ENCODE data around the gene UBR4. TPM values are rescaled to one million over a fixed set of nuclear protein-coding genes. Genes with fewer than 3 reads are reported as not detected.
A peak's percentile ranks its signal among the peaks of the same experiment; 100 is the strongest.

The UBR4 gene
- total RNA-seq, 6 experiments from 2014 or later: 73.0 to 132 (median 90.1) TPM

DNA sequence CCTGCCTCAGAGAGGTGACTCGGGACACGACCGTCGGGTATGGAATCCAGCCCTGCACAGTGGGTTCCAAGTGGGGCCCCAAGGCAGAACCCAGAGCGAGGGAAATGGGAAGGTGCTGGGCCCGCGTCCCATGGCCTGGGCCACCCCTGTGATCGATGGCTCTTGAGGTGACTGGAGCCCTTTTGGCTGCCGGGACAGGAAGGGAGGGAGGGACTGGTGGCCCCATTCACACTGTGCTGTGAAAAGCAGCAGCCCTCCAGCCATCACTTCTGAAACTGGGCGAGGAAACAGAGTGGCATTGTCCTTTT is 143.2 kb downstream of the UBR4 start:
- H3K27ac ChIP-seq: peak overlapping the region; percentile 85 to 96 (median 87)

DNA sequence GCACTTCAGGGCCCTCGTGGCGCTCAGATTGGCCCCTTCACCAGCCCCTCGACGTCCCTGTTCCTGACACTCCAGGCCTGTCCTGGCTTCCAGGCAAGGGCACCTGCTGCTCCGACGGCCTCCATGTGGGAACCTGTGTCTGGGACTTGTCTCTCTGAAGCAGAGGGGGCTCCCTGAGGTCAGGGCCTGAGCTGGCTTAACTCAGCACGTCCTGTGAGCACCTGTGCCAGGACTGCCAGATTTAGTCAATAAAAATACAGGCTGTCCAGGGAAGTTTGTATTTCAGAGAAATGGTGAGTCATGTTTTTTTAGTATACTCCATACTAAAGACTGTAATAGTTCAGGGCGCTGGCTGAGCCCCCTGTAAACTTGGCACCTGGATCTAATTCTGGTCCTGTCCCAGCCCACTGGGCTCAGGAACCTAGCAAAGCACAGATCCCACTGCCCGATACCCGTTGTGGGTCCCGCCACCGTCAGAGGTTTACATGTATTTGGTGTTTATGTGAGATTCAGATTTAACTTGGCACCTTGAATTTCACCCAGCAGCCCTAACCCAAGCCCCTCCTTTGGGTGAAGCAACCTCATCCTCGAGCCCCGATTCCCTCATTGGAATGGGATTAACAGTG is 143.7 kb downstream of the UBR4 start:
- intact Hi-C loops (cut with DNase I): loop anchor here in 1 of 2 donors (5.0 kb wide), 1 partner anchor 54 kb away; no protein-coding TSS in a partner anchor

More for the DNA sequence above, 143.2 kb downstream of the UBR4 start:
- Histone ChIP-seq H3K27me3 (no peaks in the 10 kb centered on the region), H3K4me1 (peaks cover 0 to 64% (median 30%) of the 10 kb centered on the region in 4 donors), H3K9me3 (no peaks in the 10 kb centered on the region), H3K4me3 (no peak overlapping the region), H3K36me3 (no peaks in the 10 kb centered on the region)
- TF ChIP-seq, protein P1, sequence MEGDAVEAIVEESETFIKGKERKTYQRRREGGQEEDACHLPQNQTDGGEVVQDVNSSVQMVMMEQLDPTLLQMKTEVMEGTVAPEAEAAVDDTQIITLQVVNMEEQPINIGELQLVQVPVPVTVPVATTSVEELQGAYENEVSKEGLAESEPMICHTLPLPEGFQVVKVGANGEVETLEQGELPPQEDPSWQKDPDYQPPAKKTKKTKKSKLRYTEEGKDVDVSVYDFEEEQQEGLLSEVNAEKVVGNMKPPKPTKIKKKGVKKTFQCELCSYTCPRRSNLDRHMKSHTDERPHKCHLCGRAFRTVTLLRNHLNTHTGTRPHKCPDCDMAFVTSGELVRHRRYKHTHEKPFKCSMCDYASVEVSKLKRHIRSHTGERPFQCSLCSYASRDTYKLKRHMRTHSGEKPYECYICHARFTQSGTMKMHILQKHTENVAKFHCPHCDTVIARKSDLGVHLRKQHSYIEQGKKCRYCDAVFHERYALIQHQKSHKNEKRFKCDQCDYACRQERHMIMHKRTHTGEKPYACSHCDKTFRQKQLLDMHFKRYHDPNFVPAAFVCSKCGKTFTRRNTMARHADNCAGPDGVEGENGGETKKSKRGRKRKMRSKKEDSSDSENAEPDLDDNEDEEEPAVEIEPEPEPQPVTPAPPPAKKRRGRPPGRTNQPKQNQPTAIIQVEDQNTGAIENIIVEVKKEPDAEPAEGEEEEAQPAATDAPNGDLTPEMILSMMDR (IDR thresholded peaks at IDR 0.05): no peak
- no peak for TF ChIP-seq POLR2A (IDR thresholded peaks at IDR 0.05)
- ATAC-seq (peak in 2 of 4 donors; percentile 29 to 34), DNase-seq (peak in 1 of 3 donors; percentile 72)
- 35% methylated on average over 5 of the region's 10 CpGs for WGBS (ENCODE audit: insufficient coverage, low coverage, low lambda C conversion rate, missing lambda C conversion rate)
- intact Hi-C loops (cut with DNase I): loop anchor here in 1 of 2 donors (5.0 kb wide), 1 partner anchor 55 kb away; no protein-coding TSS in a partner anchor

DNA sequence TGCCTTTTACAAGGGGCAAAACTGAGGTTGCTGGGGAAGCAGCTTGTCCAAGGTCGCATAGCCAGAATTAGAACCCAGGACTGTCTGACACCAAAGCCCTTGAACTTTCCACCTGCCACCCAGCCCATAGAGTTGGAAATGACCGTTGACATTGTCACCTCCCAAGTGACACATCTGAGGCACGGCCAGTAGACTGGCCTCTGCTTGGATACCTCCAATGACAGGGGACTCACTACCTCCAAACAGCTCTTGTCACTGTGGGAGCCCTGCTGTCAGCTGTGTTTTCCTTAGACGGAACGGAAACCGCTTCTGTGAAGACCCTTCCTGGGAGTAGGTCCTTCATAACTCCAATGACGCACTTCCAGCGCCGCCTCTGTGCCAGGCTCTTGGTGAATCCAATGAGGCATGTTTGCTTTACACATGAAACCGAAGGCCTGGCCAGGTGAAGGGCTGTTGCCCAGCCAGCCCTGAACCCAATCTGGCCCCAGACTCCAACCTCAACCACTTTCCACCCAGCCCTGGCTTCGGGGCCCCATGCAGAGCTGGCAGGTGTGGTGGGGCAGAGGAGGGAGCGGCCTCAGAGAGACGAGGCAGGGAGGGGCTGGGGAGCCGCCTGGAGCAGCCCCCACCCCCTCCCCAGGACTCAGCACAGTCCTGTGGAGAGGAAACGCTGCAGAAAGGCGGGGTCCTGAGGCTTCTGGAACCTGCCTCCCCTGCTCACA is 144.4 kb downstream of the UBR4 start:
- Histone ChIP-seq H3K4me1 (peaks cover 0 to 64% (median 30%) of the 10 kb centered on the region in 4 donors), H3K36me3 (no peaks in the 10 kb centered on the region), H3K27me3 (no peaks in the 10 kb centered on the region), H3K27ac (peak overlapping the region; percentile 85 to 96 (median 87)), H3K9me3 (no peaks in the 10 kb centered on the region), H3K4me3 (no peak overlapping the region)
- intact Hi-C loops (cut with DNase I): loop anchor here in 1 of 2 donors (5.0 kb wide), 1 partner anchor 53 kb away; no protein-coding TSS in a partner anchor
- 40% methylated on average over 2 of the region's 16 CpGs for WGBS (ENCODE audit: insufficient coverage, low coverage, low lambda C conversion rate, missing lambda C conversion rate)
- DNase-seq (peak; percentile 79 to 94 (median 92)), ATAC-seq (peak; percentile 46 to 59 (median 57))
- TF ChIP-seq POLR2A (IDR thresholded peaks at IDR 0.05): peak; percentile 24
- TF ChIP-seq, protein P1 (IDR thresholded peaks at IDR 0.05): no peak

More for the DNA sequence above, 143.7 kb downstream of the UBR4 start:
- Histone ChIP-seq H3K4me3 (no peak overlapping the region), H3K4me1 (peaks cover 0 to 64% (median 30%) of the 10 kb centered on the region in 4 donors), H3K27ac (peak overlapping the region; percentile 85 to 96 (median 87)), H3K27me3 (no peaks in the 10 kb centered on the region), H3K9me3 (no peaks in the 10 kb centered on the region), H3K36me3 (no peaks in the 10 kb centered on the region)
- 32% methylated on average over 12 of the region's 14 CpGs for WGBS (ENCODE audit: insufficient coverage, low coverage, low lambda C conversion rate, missing lambda C conversion rate)
- DNase-seq (peak; percentile 75 to 80 (median 80)), ATAC-seq (peak; percentile 44 to 64 (median 53))
- TF ChIP-seq, protein P1 (IDR thresholded peaks at IDR 0.05): no peak
- no peak for TF ChIP-seq POLR2A (IDR thresholded peaks at IDR 0.05)

DNA sequence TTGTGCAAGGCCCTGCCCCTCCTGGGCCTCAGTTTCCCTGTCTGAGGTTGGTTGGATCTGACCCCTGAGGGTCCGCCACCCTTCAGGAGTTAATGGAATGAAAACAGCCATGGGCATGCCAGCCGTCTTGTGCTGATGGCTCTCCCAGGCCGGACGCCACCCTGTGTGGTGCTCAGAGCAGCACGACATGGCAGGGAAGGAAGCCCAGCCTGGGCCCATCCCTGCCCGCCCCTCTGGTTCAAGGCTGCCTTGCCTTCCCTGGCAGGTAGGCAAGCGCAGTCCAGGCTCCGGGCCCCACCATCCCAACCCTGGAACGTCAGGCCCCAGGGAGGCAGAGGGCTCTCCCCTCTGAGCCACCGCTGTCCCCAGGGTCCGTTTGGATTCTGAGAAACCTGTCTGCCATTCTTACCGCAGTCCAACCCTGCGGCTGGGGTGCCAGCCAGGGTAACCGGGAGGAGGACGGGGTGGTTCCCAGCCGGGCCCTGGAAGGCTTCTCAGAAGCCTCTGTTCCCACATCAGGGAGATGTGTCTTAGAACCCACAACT is 145.1 kb downstream of the UBR4 start:
- H3K4me3 ChIP-seq: no peak overlapping the region
- TF ChIP-seq POLR2A (IDR thresholded peaks at IDR 0.05): no peak
- H3K4me1 ChIP-seq: peaks cover 0 to 56% (median 26%) of the 10 kb centered on the region in 4 donors
- peak overlapping the region; percentile 85 to 96 (median 87) for H3K27ac ChIP-seq
- H3K36me3 ChIP-seq: no peaks in the 10 kb centered on the region
- WGBS (ENCODE audit: insufficient coverage, low coverage, low lambda C conversion rate, missing lambda C conversion rate): 94% methylated on average over 7 of the region's 16 CpGs
- no peaks in the 10 kb centered on the region for H3K9me3 ChIP-seq
- intact Hi-C loops (cut with DNase I): loop anchor here in 1 of 2 donors (5.0 kb wide), 1 partner anchor 53 kb away; no protein-coding TSS in a partner anchor
- no peaks in the 10 kb centered on the region for H3K27me3 ChIP-seq
- no peak for DNase-seq
- ATAC-seq: no peak
